Keratinocyte (primary cell): ENCODE results near the gene IGF1R. TPM values are rescaled to one million over a fixed set of nuclear protein-coding genes. Genes with fewer than 3 reads are reported as not detected.

ENCODE experiments used
- DNase-seq: peaks from one replicate; pipeline ENCODE4 v3.0.0-alpha.2; 2011; ENCODE audit warnings: low read depth, missing footprints, low spot score
- FAIRE-seq: peaks from 2 replicates; lab custom pipeline; 2011; peaks lifted over from hg19 to GRCh38; lab: Jason Lieb, UNC
- H2AFZ ChIP-seq: 2 replicates; pipeline ENCODE4 v1.6.0; 2012; ENCODE audit warnings: low read length, control low read depth, inconsistent platforms; ENCODE audit not compliant: control insufficient read depth
- H3K27ac ChIP-seq: 2 replicates; pipeline ENCODE4 v1.5.1; 2011; ENCODE audit warnings: low read length; ENCODE audit not compliant: control insufficient read depth, insufficient read depth
- H3K27me3 ChIP-seq: 3 replicates; pipeline ENCODE4 v1.6.0; 2011; ENCODE audit warnings: low read length; ENCODE audit not compliant: control insufficient read depth, insufficient read depth; ENCODE audit errors: extremely low read depth
- H3K36me3 ChIP-seq, 2 experiments: 2 replicates in 1 of 2; 3 replicates in 1 of 2; pipeline ENCODE4 v1.5.1; 2011; ENCODE audit warnings: low read length in 2 of 2, mild to moderate bottlenecking in 1 of 2; ENCODE audit not compliant: control insufficient read depth in 2 of 2, insufficient read depth in 2 of 2; ENCODE audit errors: extremely low read depth in 1 of 2
- H3K4me1 ChIP-seq: 3 replicates; pipeline ENCODE4 v1.5.1; 2011; ENCODE audit warnings: low read length; ENCODE audit not compliant: control insufficient read depth, insufficient read depth; ENCODE audit errors: extremely low read depth
- H3K4me2 ChIP-seq: 3 replicates; pipeline ENCODE4 v1.6.0; 2011; ENCODE audit warnings: low read depth, low read length; ENCODE audit not compliant: control insufficient read depth, insufficient read depth; ENCODE audit errors: extremely low read depth
- H3K4me3 ChIP-seq, 3 experiments: fragments of 200-600 bp in 1 of 3; sonication (generic) in 1 of 3; 2 replicates in 2 of 3; 3 replicates in 1 of 3; pipeline ENCODE4 v1.5.1; 2011 to 2016; ENCODE audit warnings: low read length in 3 of 3, mild to moderate bottlenecking in 3 of 3, control low read depth in 2 of 3, inconsistent platforms in 1 of 3, low read depth in 1 of 3, mixed read lengths in 1 of 3, mixed run types in 1 of 3, moderate library complexity in 1 of 3; ENCODE audit not compliant: control insufficient read depth in 2 of 3, insufficient read depth in 2 of 3; ENCODE audit errors: extremely low read depth in 1 of 3
- H3K79me2 ChIP-seq: 2 replicates; pipeline ENCODE4 v1.6.0; 2012; ENCODE audit warnings: low read length; ENCODE audit not compliant: control insufficient read depth, insufficient read depth
- H3K9ac ChIP-seq: 3 replicates; pipeline ENCODE4 v1.6.0; 2011; ENCODE audit warnings: low read length; ENCODE audit not compliant: control insufficient read depth, insufficient read depth; ENCODE audit errors: extremely low read depth
- H3K9me1 ChIP-seq: 3 replicates; pipeline ENCODE4 v1.6.0; 2011; ENCODE audit warnings: low read length; ENCODE audit not compliant: control insufficient read depth, insufficient read depth; ENCODE audit errors: extremely low read depth
- H3K9me3 ChIP-seq: 2 replicates; pipeline ENCODE4 v1.5.1; 2012; ENCODE audit warnings: low read depth, low read length; ENCODE audit not compliant: control insufficient read depth
- H4K20me1 ChIP-seq: 3 replicates; pipeline ENCODE4 v1.6.0; 2011; ENCODE audit warnings: low read length; ENCODE audit not compliant: control insufficient read depth, insufficient read depth; ENCODE audit errors: extremely low read depth
- EZH2 ChIP-seq: IDR thresholded peaks from one replicate; pipeline ENCODE4 v1.6.1; 2012; ENCODE audit warnings: inconsistent platforms, mild to moderate bottlenecking, low read length, moderate library complexity
- dilution Hi-C: fragments of 300-500 bp; cut with MboI; formaldehyde crosslinking; loops from one replicate; pipeline ENCODE4 v1.7.0; 2020; ENCODE audit warnings: low sequenced_read_pairs; ENCODE audit not compliant: extremely low pct_ligation_motif_present
- polyA plus RNA-seq, 5 experiments: library from polyadenylated mRNA; depleted of rRNA in 3 of 5; stranded (reverse) in 3 of 5; stranded (forward) in 1 of 5; unstranded in 1 of 5; fragments of >200 nt; gene quantifications; 1 replicate in 1 of 5; 2 replicates in 3 of 5; 3 replicates in 1 of 5; pipeline versions ENCODE4 v1.2.1 to v1.2.3, GENCODE V29; 2011 to 2012; ENCODE audit warnings: missing spikeins in 2 of 5, low read depth in 1 of 5, low replicate concordance in 1 of 5
- TF ChIP-seq, protein P1 (sequence below), 3 experiments: IDR thresholded peaks in 1 of 3; conservative IDR thresholded peaks in 1 of 3; optimal IDR thresholded peaks in 1 of 3; 2 replicates in 2 of 3; 3 replicates in 1 of 3; pipeline versions ENCODE3 to v1.5.1; 2011; ENCODE audit warnings: low read length in 3 of 3, mild to moderate bottlenecking in 3 of 3, moderate library complexity in 2 of 3, control low read depth in 1 of 3, inconsistent platforms in 1 of 3; ENCODE audit not compliant: insufficient read depth in 2 of 3; ENCODE audit errors: extremely low read depth in 1 of 3

The IGF1R gene
- polyA plus RNA-seq, 1 donor (not counting 4 experiments of a cell fraction or from before 2014, with no cell fraction given): 14.5 TPM

DNA sequence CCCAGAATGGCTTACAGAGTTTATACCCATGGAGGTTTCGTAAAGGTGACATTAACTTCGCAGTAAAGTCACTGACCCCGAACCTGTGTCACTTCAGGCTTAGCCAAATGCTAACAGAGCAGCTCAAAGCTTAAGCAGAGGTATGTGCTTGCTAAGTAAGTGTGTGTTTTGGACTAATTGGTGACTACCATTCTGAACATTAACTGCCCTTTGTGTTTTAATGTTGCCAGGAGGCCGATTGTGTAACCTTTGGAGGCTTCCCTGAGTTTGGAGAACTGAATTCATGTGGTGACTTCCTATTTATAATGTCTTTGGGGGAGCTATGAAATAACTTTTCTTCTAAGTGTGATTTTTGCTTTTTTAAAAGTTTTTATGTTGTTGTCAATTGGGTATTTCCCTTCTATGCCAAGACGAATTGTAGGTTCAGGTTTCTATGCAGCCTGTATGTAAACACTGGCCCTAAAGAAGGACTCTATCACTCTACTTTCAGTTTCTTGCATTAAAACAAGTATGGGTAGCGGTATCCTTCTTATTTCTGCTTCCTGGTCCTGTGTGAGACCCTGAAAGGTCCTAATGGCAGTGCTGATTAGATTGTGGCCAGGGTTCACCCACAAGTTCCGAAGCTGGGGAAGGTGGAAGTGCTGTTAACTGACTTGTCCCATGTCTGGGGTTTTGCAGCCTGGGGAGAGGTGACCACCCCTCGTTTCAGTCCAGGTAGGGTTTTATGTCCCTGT, 86.3 kb downstream of the IGF1R start:
- dilution Hi-C loops: no loop called here

DNA sequence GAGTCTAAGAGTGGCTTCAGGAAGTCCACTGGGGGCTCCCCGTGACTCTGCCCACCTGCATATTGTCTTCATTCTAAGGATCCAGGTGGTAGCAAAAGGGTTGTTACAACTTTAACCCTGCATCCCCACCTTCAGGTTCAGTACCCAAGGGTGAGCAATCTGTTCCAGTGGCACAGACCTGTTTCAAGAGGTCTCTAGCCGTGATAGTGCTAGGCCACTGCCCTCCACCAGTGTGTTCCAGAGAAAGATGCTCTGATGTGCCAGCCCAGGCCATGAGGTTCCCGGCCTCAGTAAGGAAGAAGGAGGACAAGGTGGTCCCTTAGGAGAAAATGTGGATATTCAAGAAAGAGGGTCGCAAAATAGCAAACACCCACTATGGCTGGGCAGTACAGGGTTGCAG, 87.0 kb downstream of the IGF1R start:
- peak overlapping the region; percentile 17 for H3K27ac ChIP-seq

More for the DNA sequence above, 86.3 kb downstream of the IGF1R start:
- peaks cover 100% of the 10 kb centered on the region for H3K79me2 ChIP-seq
- peak overlapping the region; percentile 18 for H3K4me2 ChIP-seq
- no peaks in the 10 kb centered on the region for H4K20me1 ChIP-seq
- no peaks in the 10 kb centered on the region for H3K27me3 ChIP-seq
- no peak overlapping the region for H3K9ac ChIP-seq
- no peaks in the 10 kb centered on the region for H3K9me3 ChIP-seq
- H3K27ac ChIP-seq: peak overlapping the region; percentile 13
- FAIRE-seq (no peak), DNase-seq (no peak)
- TF ChIP-seq EZH2: no peak
- TF ChIP-seq, protein P1, sequence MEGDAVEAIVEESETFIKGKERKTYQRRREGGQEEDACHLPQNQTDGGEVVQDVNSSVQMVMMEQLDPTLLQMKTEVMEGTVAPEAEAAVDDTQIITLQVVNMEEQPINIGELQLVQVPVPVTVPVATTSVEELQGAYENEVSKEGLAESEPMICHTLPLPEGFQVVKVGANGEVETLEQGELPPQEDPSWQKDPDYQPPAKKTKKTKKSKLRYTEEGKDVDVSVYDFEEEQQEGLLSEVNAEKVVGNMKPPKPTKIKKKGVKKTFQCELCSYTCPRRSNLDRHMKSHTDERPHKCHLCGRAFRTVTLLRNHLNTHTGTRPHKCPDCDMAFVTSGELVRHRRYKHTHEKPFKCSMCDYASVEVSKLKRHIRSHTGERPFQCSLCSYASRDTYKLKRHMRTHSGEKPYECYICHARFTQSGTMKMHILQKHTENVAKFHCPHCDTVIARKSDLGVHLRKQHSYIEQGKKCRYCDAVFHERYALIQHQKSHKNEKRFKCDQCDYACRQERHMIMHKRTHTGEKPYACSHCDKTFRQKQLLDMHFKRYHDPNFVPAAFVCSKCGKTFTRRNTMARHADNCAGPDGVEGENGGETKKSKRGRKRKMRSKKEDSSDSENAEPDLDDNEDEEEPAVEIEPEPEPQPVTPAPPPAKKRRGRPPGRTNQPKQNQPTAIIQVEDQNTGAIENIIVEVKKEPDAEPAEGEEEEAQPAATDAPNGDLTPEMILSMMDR (optimal IDR thresholded peaks at IDR 0.05 in 1 of 3, IDR thresholded peaks at IDR 0.05 in 1 of 3, conservative IDR thresholded peaks at IDR 0.05 in 1 of 3; ENCODE audit: extremely low read depth in 1 of 3, insufficient read depth in 2 of 3, low read length in 3 of 3): no peak
- peaks cover 0 to 4% of the 10 kb centered on the region in 2 experiments for H3K36me3 ChIP-seq
- peaks cover 5% of the 10 kb centered on the region for H3K9me1 ChIP-seq
- H3K4me1 ChIP-seq: peaks cover 26% of the 10 kb centered on the region
- H3K4me3 ChIP-seq: no peak overlapping the region
- H2AFZ ChIP-seq: no peak overlapping the region

More for the DNA sequence above, 87.0 kb downstream of the IGF1R start:
- peaks cover 100% of the 10 kb centered on the region for H3K79me2 ChIP-seq
- dilution Hi-C loops: no loop called here
- H3K4me2 ChIP-seq: no peak overlapping the region
- peaks cover 5% of the 10 kb centered on the region for H3K9me1 ChIP-seq
- no peaks in the 10 kb centered on the region for H3K9me3 ChIP-seq
- TF ChIP-seq, protein P1 (optimal IDR thresholded peaks at IDR 0.05 in 1 of 3, IDR thresholded peaks at IDR 0.05 in 1 of 3, conservative IDR thresholded peaks at IDR 0.05 in 1 of 3; ENCODE audit: extremely low read depth in 1 of 3, insufficient read depth in 2 of 3, low read length in 3 of 3): no peak
- no peak for TF ChIP-seq EZH2
- peaks cover 26% of the 10 kb centered on the region for H3K4me1 ChIP-seq
- H3K4me3 ChIP-seq: no peak overlapping the region
- no peak overlapping the region for H3K9ac ChIP-seq
- H2AFZ ChIP-seq: no peak overlapping the region
- H3K27me3 ChIP-seq: no peaks in the 10 kb centered on the region
- FAIRE-seq (no peak), DNase-seq (no peak)
- H4K20me1 ChIP-seq: no peaks in the 10 kb centered on the region
- peaks cover 0 to 4% of the 10 kb centered on the region in 2 experiments for H3K36me3 ChIP-seq
